Transverse colon (tissue), 4 donors: ENCODE measurements around the gene TRAF2.

Experiments
- EP300 ChIP-seq: sonication (generic); formaldehyde crosslinking; IDR thresholded peaks from one replicate; pipeline ENCODE4 v1.6.1; 2017; ENCODE audit warnings: antibody characterized with exemption, low read depth
- POLR2A ChIP-seq: fragments of 450-650 bp; IDR thresholded peaks from one replicate; pipeline ENCODE4 v1.6.1; 2016; ENCODE audit warnings: antibody characterized with exemption, mild to moderate bottlenecking, moderate library complexity
- POLR2AphosphoS5 ChIP-seq, 3 donors: sonication (generic); formaldehyde crosslinking; IDR thresholded peaks; one replicate each; pipeline ENCODE4 v1.6.1; 2016; ENCODE audit warnings: antibody characterized with exemption in 3 of 3
- TF ChIP-seq, protein P1 (sequence below), 5 experiments: fragments of 200-600 bp in 3 of 5; fragments of 450-650 bp in 2 of 5; sonication (generic) in 3 of 5; IDR thresholded peaks; 1 replicate in 2 of 5; 2 replicates in 3 of 5; pipeline ENCODE4 v1.5.1; 2016 to 2017; ENCODE audit warnings: antibody characterized with exemption in 5 of 5, inconsistent platforms in 3 of 5, mild to moderate bottlenecking in 2 of 5, moderate library complexity in 1 of 5

DNA sequence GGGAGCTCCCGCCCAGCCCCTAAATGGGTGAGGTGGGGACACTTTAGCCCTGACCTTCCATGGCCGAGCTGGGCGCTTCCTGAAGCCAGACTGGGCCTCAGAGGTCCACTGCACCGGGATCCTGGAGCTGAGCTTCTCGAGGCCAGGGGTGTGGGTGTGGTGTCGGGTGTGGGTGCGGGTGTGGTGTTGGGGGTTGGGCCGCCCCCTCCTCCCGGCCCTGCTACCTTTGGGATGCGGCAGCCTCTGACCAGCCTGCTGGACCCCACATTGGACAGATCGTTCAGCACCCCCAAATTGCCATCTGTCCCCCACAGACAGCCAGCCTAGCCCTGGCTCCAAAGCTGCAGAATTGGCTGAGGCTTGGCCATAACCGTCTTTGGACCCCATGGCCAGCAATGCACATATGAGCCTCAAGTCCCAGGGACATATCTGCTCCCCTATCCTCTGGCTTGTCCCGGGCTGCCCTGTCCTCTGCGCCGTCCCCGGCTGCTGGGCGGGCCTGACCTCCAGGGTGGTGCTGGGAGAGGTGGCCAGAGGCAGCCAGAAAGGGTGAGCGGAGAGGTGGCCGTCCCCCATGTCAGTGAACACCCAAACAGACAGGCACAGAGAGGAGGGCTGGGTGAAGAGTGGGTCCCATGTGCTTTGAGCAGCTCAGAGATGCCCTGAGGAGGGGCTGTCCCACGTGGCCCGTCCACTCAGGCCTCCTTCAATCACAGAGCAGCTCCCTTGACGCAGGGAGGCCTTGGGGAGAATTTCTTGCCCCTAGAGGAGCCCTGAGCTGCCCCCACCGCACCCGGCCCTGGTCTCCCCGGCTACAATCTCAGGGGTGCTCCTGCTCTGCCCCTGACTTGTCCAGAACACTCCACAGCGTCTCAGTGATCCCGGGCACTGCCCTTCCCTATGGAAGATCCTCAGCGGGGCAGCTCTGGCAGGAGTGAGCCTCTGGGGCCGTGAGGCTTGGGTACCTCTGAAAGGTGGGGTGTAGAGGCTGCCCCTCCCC is 87.6 kb downstream of the TRAF2 start:
- TF ChIP-seq, protein P1, sequence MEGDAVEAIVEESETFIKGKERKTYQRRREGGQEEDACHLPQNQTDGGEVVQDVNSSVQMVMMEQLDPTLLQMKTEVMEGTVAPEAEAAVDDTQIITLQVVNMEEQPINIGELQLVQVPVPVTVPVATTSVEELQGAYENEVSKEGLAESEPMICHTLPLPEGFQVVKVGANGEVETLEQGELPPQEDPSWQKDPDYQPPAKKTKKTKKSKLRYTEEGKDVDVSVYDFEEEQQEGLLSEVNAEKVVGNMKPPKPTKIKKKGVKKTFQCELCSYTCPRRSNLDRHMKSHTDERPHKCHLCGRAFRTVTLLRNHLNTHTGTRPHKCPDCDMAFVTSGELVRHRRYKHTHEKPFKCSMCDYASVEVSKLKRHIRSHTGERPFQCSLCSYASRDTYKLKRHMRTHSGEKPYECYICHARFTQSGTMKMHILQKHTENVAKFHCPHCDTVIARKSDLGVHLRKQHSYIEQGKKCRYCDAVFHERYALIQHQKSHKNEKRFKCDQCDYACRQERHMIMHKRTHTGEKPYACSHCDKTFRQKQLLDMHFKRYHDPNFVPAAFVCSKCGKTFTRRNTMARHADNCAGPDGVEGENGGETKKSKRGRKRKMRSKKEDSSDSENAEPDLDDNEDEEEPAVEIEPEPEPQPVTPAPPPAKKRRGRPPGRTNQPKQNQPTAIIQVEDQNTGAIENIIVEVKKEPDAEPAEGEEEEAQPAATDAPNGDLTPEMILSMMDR (IDR thresholded peaks at IDR 0.05): no peak
- TF ChIP-seq EP300: no peak
- no peak for TF ChIP-seq POLR2AphosphoS5 (IDR thresholded peaks at IDR 0.05)
- no peak for TF ChIP-seq POLR2A
